ENCODE data around the gene BEGAIN. TPM values are rescaled to one million over a fixed set of nuclear protein-coding genes. Genes with fewer than 3 reads are reported as not detected.

Gene BEGAIN, protein sequence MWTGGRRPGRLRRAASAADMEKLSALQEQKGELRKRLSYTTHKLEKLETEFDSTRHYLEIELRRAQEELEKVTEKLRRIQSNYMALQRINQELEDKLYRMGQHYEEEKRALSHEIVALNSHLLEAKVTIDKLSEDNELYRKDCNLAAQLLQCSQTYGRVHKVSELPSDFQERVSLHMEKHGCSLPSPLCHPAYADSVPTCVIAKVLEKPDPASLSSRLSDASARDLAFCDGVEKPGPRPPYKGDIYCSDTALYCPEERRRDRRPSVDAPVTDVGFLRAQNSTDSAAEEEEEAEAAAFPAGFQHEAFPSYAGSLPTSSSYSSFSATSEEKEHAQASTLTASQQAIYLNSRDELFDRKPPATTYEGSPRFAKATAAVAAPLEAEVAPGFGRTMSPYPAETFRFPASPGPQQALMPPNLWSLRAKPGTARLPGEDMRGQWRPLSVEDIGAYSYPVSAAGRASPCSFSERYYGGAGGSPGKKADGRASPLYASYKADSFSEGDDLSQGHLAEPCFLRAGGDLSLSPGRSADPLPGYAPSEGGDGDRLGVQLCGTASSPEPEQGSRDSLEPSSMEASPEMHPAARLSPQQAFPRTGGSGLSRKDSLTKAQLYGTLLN
- 1 to 10 TPM in 1 of 4 donors, under 1 TPM in 3; 0.36 to 1.4 (median 0.59) TPM for total RNA-seq
- under 1 TPM; 0.46 to 0.90 (median 0.60) TPM for polyA plus RNA-seq

DNA sequence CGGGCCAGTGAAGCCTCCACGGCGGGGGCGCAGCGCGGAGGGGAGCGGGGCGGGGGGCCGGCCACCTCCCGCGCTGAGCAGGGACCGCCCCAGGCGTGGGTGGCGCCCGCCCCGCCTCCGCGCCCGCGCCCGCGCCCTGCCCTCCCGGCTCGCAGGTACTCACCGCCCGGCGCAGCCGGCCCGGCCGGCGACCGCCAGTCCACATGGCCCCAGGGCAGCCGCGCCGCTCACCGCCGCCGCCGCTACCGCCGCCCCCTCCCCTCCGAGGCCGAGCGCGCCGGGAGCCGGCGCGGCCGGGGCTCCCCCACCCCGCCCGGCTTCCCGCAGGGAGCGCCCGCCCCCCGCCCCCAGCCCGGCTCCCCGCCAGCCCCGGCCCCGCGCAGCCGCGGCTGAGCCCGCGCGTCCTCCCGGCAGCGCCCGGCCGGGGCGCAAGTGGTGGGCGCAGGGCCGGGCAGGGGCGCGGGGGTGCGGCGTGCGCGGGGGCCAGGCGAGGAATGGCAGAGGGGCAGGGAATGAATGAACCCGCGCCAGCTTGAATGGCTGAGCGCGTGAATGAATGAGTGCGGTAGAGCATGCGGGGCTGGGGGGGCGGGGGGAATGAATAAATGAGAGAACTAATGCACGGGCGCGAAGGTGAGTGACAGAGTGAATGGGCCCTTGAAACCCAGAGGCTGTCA, at the start of gene BEGAIN:
BEGAIN (minus strand) TSS at position 332 of the 677 bp plus-strand sequence; CDS start at position 205, 127 bp downstream.
- Histone ChIP-seq H3K4me3 (peak within 1 kb of the TSS in 3 of 4 donors; percentile 35 to 48 (median 44)), H3K36me3 (no peaks in the 10 kb centered on the region), H3K27me3 (peaks cover 19 to 52% (median 32%) of the 10 kb centered on the region in 3 donors), H3K27ac (no peak within 1 kb of the TSS), H3K9me3 (no peaks in the 10 kb centered on the region), H3K4me1 (peaks cover 0 to 9% (median 7%) of the 10 kb centered on the region in 4 donors)
- DNase-seq = no peak
- intact Hi-C loops (cut with DNase I) = no loop called here
- 2% methylated on average over 90 of the region's 90 CpGs for whole genome bisulfite sequencing, 2 donors
- no peak for TF ChIP-seq EP300 (IDR thresholded peaks at IDR 0.05)
- no peak for TF ChIP-seq POLR2A (IDR thresholded peaks at IDR 0.05)
- no peak for TF ChIP-seq POLR2AphosphoS5 (IDR thresholded peaks at IDR 0.05)
- TF ChIP-seq, protein P1, sequence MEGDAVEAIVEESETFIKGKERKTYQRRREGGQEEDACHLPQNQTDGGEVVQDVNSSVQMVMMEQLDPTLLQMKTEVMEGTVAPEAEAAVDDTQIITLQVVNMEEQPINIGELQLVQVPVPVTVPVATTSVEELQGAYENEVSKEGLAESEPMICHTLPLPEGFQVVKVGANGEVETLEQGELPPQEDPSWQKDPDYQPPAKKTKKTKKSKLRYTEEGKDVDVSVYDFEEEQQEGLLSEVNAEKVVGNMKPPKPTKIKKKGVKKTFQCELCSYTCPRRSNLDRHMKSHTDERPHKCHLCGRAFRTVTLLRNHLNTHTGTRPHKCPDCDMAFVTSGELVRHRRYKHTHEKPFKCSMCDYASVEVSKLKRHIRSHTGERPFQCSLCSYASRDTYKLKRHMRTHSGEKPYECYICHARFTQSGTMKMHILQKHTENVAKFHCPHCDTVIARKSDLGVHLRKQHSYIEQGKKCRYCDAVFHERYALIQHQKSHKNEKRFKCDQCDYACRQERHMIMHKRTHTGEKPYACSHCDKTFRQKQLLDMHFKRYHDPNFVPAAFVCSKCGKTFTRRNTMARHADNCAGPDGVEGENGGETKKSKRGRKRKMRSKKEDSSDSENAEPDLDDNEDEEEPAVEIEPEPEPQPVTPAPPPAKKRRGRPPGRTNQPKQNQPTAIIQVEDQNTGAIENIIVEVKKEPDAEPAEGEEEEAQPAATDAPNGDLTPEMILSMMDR (IDR thresholded peaks at IDR 0.05) = no peak

DNA sequence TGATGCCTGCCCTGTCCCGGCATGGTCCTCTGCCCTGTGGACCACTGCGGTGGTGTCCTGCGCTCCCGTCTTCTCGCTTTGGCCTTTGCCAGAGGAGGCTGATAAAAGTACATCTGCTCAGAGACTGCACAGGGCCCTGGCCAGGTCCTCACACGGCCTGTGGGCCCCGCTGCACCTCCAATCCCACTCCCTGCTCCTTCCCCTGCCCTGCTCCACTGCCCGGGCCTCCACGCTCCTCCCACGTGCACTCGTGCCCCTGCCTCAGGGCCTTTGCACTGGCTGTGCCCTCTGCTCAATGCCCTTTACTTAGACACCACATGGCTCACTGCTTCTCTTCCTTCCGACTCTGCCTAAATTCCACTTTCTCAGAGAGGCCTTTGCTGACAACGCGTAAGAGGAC, 49.3 kb upstream of the BEGAIN start:
- H3K4me3 ChIP-seq = no peak overlapping the region
- DNase-seq = no peak
- no peak overlapping the region for H3K27ac ChIP-seq
- H3K4me1 ChIP-seq = no peaks in the 10 kb centered on the region
- no peaks in the 10 kb centered on the region for H3K36me3 ChIP-seq
- H3K27me3 ChIP-seq = no peaks in the 10 kb centered on the region
- WGBS, 2 donors = 93 to 96% methylated on average over 14 of the region's 14 CpGs
- H3K9me3 ChIP-seq = no peaks in the 10 kb centered on the region
- TF ChIP-seq, protein P1 (IDR thresholded peaks at IDR 0.05) = no peak
- TF ChIP-seq EP300 (IDR thresholded peaks at IDR 0.05) = no peak
- no peak for TF ChIP-seq POLR2AphosphoS5 (IDR thresholded peaks at IDR 0.05)
- TF ChIP-seq POLR2A (IDR thresholded peaks at IDR 0.05) = no peak
- intact Hi-C loops (cut with DNase I) = no loop called here

DNA sequence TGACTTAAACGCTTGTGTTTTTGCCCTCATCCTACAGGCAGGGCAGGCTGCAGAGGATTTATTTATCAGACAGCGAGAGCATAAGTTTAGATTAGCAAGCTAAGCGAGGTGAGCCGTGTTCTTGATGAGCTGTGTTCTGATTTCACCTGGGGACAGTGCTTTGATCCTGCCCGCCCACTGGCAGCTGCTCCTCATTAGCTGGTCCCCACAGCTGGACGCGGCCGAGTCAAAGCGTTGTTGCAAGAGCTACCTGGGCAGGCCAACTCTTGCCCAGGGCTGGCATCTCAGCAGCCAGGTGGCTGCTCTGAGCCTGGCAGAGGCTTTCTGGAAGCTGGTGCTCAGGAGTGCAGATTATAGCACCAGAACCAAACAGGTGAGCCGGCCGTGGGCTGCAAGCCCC, 46.8 kb upstream of the BEGAIN start:
- no peak for DNase-seq
- no peak overlapping the region for H3K27ac ChIP-seq
- H3K4me3 ChIP-seq = no peak overlapping the region
- 75 to 87% methylated on average over 11 of the region's 11 CpGs for WGBS, 2 donors
- H3K9me3 ChIP-seq = no peaks in the 10 kb centered on the region
- TF ChIP-seq EP300 (IDR thresholded peaks at IDR 0.05) (no peak), POLR2A (IDR thresholded peaks at IDR 0.05) (no peak), POLR2AphosphoS5 (IDR thresholded peaks at IDR 0.05) (no peak)
- TF ChIP-seq, protein P1 (IDR thresholded peaks at IDR 0.05) = no peak
- H3K4me1 ChIP-seq = no peaks in the 10 kb centered on the region
- H3K36me3 ChIP-seq = no peaks in the 10 kb centered on the region
- intact Hi-C loops (cut with DNase I) = no loop called here
- H3K27me3 ChIP-seq = peaks cover 0 to 6% (median 0%) of the 10 kb centered on the region in 3 donors

DNA sequence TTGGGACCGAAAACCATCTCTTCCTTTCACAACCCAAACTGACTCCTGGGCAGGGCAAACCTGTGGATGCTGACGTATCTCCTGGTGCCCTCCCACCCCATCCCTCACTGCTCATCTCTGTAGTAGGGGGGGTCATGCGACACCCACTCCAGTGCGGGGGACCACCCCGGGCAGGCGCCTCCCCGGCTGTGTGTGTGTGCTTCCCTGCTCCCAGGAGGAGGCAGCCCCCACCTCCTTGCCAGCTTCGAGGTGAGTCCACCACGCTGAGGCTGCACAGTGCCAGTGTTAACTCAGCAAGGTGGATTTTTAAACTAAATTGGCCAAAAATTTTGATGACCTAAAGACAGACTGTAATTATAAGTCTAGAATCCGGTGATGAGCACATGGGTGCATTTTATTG, 46.2 kb upstream of the BEGAIN start:
- Histone ChIP-seq H3K36me3 (no peaks in the 10 kb centered on the region), H3K4me1 (no peaks in the 10 kb centered on the region), H3K27me3 (peaks cover 0 to 8% (median 0%) of the 10 kb centered on the region in 3 donors), H3K4me3 (no peak overlapping the region), H3K27ac (no peak overlapping the region), H3K9me3 (no peaks in the 10 kb centered on the region)
- TF ChIP-seq, protein P1 (IDR thresholded peaks at IDR 0.05) = no peak
- TF ChIP-seq EP300 (IDR thresholded peaks at IDR 0.05) (no peak), POLR2A (IDR thresholded peaks at IDR 0.05) (no peak), POLR2AphosphoS5 (IDR thresholded peaks at IDR 0.05) (no peak)
- WGBS, 2 donors = 87 to 89% methylated on average over 10 of the region's 10 CpGs
- intact Hi-C loops (cut with DNase I) = no loop called here
- DNase-seq = no peak
